IMR-90 (cell line): Measurements from ENCODE around the gene KCNN3. TPM values are rescaled to one million over a fixed set of nuclear protein-coding genes. Genes with fewer than 3 reads are reported as not detected.

Experiments used
- ATAC-seq: fragments of 200-7000 bp; cut with Tn5 transposase; 2 replicates; pipeline ENCODE4 v1.9.1; 2020; ENCODE audit warnings: low read depth, mild to moderate bottlenecking, moderate library complexity
- BruUV-seq: library from RNA; stranded (reverse); fragments of 400-500 nt; replicated peaks from 2 replicates; lab custom pipeline; 2021; lab: Mats Ljungman, UMichigan
- CTCF ChIA-PET: fragments of 300-600 bp; formaldehyde crosslinking; extraction: SDS; loops from one replicate; lab custom pipeline; 2021; ENCODE audit warnings: antibody characterized with exemption; lab: Yijun Ruan, JAX
- POLR2A ChIA-PET: fragments of 300-600 bp; sonication (Branson Sonifier 250); formaldehyde crosslinking; loops from one replicate; lab custom pipeline; 2022; ENCODE audit warnings: antibody characterized with exemption; ENCODE audit not compliant: unreplicated experiment; lab: Charles Lee
- DNase-seq: peaks from one replicate; pipeline ENCODE4 v3.0.0; 2013
- H2AFZ ChIP-seq: replicated peaks from 2 replicates; pipeline ENCODE3; 2013; ENCODE audit warnings: low read length, mild to moderate bottlenecking; ENCODE audit not compliant: poor library complexity
- H2AK5ac ChIP-seq: 2 replicates; pipeline ENCODE4 v1.6.1; 2013; ENCODE audit warnings: low read depth, low read length, inconsistent platforms
- H2AK9ac ChIP-seq: replicated peaks from 2 replicates; pipeline ENCODE3; 2013; ENCODE audit warnings: mild to moderate bottlenecking, low read depth, low read length, moderate library complexity; ENCODE audit not compliant: poor library complexity
- H2BK120ac ChIP-seq: 2 replicates; pipeline ENCODE4 v1.6.1; 2013; ENCODE audit warnings: low read depth, low read length, inconsistent platforms
- H2BK15ac ChIP-seq: 3 replicates; pipeline ENCODE4 v1.6.1; 2013; ENCODE audit warnings: low read depth, low read length, inconsistent platforms
- H2BK20ac ChIP-seq: 2 replicates; pipeline ENCODE4 v1.6.1; 2013; ENCODE audit warnings: low read depth, mild to moderate bottlenecking, inconsistent platforms, low read length, moderate library complexity
- H2BK5ac ChIP-seq: 2 replicates; pipeline ENCODE4 v1.6.1; 2013; ENCODE audit warnings: mild to moderate bottlenecking, low read depth, low read length, inconsistent platforms; ENCODE audit not compliant: poor library complexity, severe bottlenecking
- H3K14ac ChIP-seq: replicated peaks from 2 replicates; pipeline ENCODE4 v1.6.1; 2013; ENCODE audit warnings: low read depth, low read length, inconsistent platforms
- H3K18ac ChIP-seq: 2 replicates; pipeline ENCODE4 v1.6.1; 2013; ENCODE audit warnings: low read depth, low read length, control low read depth
- H3K23ac ChIP-seq: 2 replicates; pipeline ENCODE4 v1.6.1; 2013; ENCODE audit warnings: low read depth, low read length, inconsistent platforms
- H3K27ac ChIP-seq: 2 replicates; pipeline ENCODE4 v1.5.1; 2013; ENCODE audit warnings: mild to moderate bottlenecking, control low read depth, low read length; ENCODE audit not compliant: insufficient read depth
- H3K27me3 ChIP-seq: 2 replicates; pipeline ENCODE4 v1.6.1; 2013; ENCODE audit warnings: low read length; ENCODE audit not compliant: control insufficient read depth, insufficient read depth
- H3K36me3 ChIP-seq: 2 replicates; pipeline ENCODE4 v1.6.1; 2013; ENCODE audit warnings: low read length, mixed read lengths; ENCODE audit not compliant: control insufficient read depth, insufficient read depth
- H3K4ac ChIP-seq: 2 replicates; pipeline ENCODE4 v1.6.1; 2013; ENCODE audit warnings: low read depth, low read length, inconsistent platforms
- H3K4me1 ChIP-seq: 2 replicates; pipeline ENCODE4 v1.6.1; 2013; ENCODE audit warnings: low read length, mixed read lengths; ENCODE audit not compliant: control insufficient read depth, insufficient read depth
- H3K4me2 ChIP-seq: 2 replicates; pipeline ENCODE4 v1.6.1; 2013; ENCODE audit warnings: low read depth, mild to moderate bottlenecking, control low read depth, low read length, moderate library complexity
- H3K4me3 ChIP-seq: 2 replicates; pipeline ENCODE4 v1.5.1; 2013; ENCODE audit warnings: low read depth, mild to moderate bottlenecking, control low read depth, low read length, moderate library complexity; ENCODE audit not compliant: insufficient read depth
- H3K56ac ChIP-seq: 2 replicates; pipeline ENCODE4 v1.6.1; 2013; ENCODE audit warnings: low read length, inconsistent platforms; ENCODE audit not compliant: insufficient read depth; ENCODE audit errors: extremely low read depth
- H3K79me1 ChIP-seq, 2 experiments: 2 replicates each; pipeline ENCODE4 v1.6.1; 2013; ENCODE audit warnings: low read length in 2 of 2, inconsistent platforms in 1 of 2, low read depth in 1 of 2
- H3K9ac ChIP-seq: 2 replicates; pipeline ENCODE4 v1.6.1; 2013; ENCODE audit warnings: low read depth, low read length, control low read depth
- H3K9me1 ChIP-seq: 2 replicates; pipeline ENCODE4 v1.6.1; 2013; ENCODE audit warnings: low read length, inconsistent platforms; ENCODE audit not compliant: insufficient read depth
- H3K9me3 ChIP-seq: 2 replicates; pipeline ENCODE4 v1.6.1; 2013; ENCODE audit warnings: low read length; ENCODE audit not compliant: control insufficient read depth, insufficient read depth
- H4K20me1 ChIP-seq: 2 replicates; pipeline ENCODE4 v1.6.1; 2013; ENCODE audit warnings: low read length, inconsistent platforms; ENCODE audit not compliant: insufficient read depth
- H4K5ac ChIP-seq: 2 replicates; pipeline ENCODE4 v1.6.1; 2013; ENCODE audit warnings: mild to moderate bottlenecking, low read depth, low read length, control low read depth
- H4K8ac ChIP-seq, 2 experiments: 2 replicates each; pipeline ENCODE4 v1.6.1; 2013; ENCODE audit warnings: low read depth in 2 of 2, low read length in 2 of 2, control low read depth in 1 of 2, inconsistent platforms in 1 of 2
- H4K91ac ChIP-seq: 2 replicates; pipeline ENCODE4 v1.6.1; 2013; ENCODE audit warnings: low read depth, low read length, inconsistent platforms; ENCODE audit not compliant: insufficient read depth
- CEBPB ChIP-seq: IDR thresholded peaks from 2 replicates; pipeline ENCODE4 v1.6.1; 2012; ENCODE audit warnings: low read depth, low read length, improper control_type of control experiment
- POLR2A ChIP-seq: IDR thresholded peaks from 2 replicates; pipeline ENCODE4 v1.6.1; 2012; ENCODE audit warnings: mild to moderate bottlenecking, low read depth, low read length
- RCOR1 ChIP-seq: IDR thresholded peaks from 2 replicates; pipeline ENCODE4 v1.6.1; 2012; ENCODE audit warnings: mild to moderate bottlenecking, low read length, improper control_type of control experiment; ENCODE audit not compliant: insufficient replicate concordance
- SMC3 ChIP-seq: fragments of 150-350 bp; IDR thresholded peaks from 2 replicates; pipeline ENCODE4 v1.6.1; 2016; ENCODE audit warnings: low read depth, mild to moderate bottlenecking, antibody characterized with exemption, low read length, moderate library complexity
- WGBS, 2 experiments: methylation state at CpG; one replicate each; pipeline versions ENCODE4 v1.1.5 to v1.1.7; 2013; ENCODE audit warnings: missing lambda C conversion rate in 2 of 2; ENCODE audit not compliant: insufficient read length in 1 of 2; ENCODE audit errors: extremely low coverage in 2 of 2; 5-methylcytosine and 5-hydroxymethylcytosine counted together
- dilution Hi-C: fragments of 300-500 bp; cut with HindIII; formaldehyde crosslinking; loops from one replicate; pipeline ENCODE4 v1.14.3; 2018; ENCODE audit warnings: low sequenced_read_pairs; ENCODE audit not compliant: unreplicated experiment
- in situ Hi-C: fragments of 300-500 bp; cut with MboI; formaldehyde crosslinking; loops from 3 replicates; pipeline ENCODE4 v1.14.3; 2019; ENCODE audit warnings: low sequenced_read_pairs, inconsistent platforms, mixed read lengths
- intact Hi-C: fragments of 100-400 bp; cut with micrococcal nuclease; formaldehyde crosslinking; loops from 2 replicates; pipeline ENCODE4 v1.10.0; 2022
- polyA plus RNA-seq, 3 experiments: library from polyadenylated mRNA; depleted of rRNA; stranded (reverse); fragments of >200 nt; gene quantifications; 2 replicates each; pipeline ENCODE4 v1.2.3, GENCODE V29; 2012; ENCODE audit warnings: low replicate concordance in 1 of 3
- total RNA-seq: library from RNA; depleted of rRNA; stranded (reverse); fragments of >200 nt; gene quantifications from 2 replicates; pipeline ENCODE4 v1.2.3, GENCODE V29; 2012
- TF ChIP-seq, protein P1 (sequence below): conservative IDR thresholded peaks from 2 replicates; pipeline ENCODE4 v1.5.1; 2012; ENCODE audit warnings: mild to moderate bottlenecking, low read depth, low read length, improper control_type of control experiment

Gene KCNN3
- total and polyA plus RNA-seq, 2 of the 4 experiments (the other 2 are of a cell fraction) = 0.02 TPM; not detected in 1

GRCh38 chr1:154791292-154792166, 78.6 kb downstream of the KCNN3 start:
- Histone ChIP-seq H3K36me3 (no peaks in the 10 kb centered on the region), H4K91ac (no peak overlapping the region), H3K9me1 (no peaks in the 10 kb centered on the region), H3K9ac (no peak overlapping the region), H3K27me3 (peaks cover 74% of the 10 kb centered on the region), H3K14ac (no peak overlapping the region), H2BK5ac (no peak overlapping the region), H3K4ac (no peak overlapping the region), H3K79me1 (no peaks in the 10 kb centered on the region), H2BK15ac (no peak overlapping the region), H3K56ac (no peak overlapping the region), H3K18ac (no peak overlapping the region), H2BK120ac (no peak overlapping the region), H4K5ac (no peak overlapping the region), H3K23ac (no peak overlapping the region), H2AK5ac (no peak overlapping the region), H2BK20ac (no peak overlapping the region), H3K4me3 (no peak overlapping the region), H3K4me1 (no peaks in the 10 kb centered on the region), H4K8ac (no peak overlapping the region), H3K27ac (no peak overlapping the region), H2AFZ (no peak overlapping the region), H3K4me2 (no peak overlapping the region), H3K9me3 (peaks cover 2% of the 10 kb centered on the region; the same call in 1 of the 2 replicates), H4K20me1 (no peaks in the 10 kb centered on the region), H2AK9ac (no peak overlapping the region)
- dilution Hi-C loops = no loop called here
- CTCF ChIA-PET = no interaction called here
- intact Hi-C loops = no loop called here
- TF ChIP-seq SMC3 = no peak
- no peak for TF ChIP-seq POLR2A
- no peak for TF ChIP-seq RCOR1
- TF ChIP-seq CEBPB = no peak
- TF ChIP-seq, protein P1, sequence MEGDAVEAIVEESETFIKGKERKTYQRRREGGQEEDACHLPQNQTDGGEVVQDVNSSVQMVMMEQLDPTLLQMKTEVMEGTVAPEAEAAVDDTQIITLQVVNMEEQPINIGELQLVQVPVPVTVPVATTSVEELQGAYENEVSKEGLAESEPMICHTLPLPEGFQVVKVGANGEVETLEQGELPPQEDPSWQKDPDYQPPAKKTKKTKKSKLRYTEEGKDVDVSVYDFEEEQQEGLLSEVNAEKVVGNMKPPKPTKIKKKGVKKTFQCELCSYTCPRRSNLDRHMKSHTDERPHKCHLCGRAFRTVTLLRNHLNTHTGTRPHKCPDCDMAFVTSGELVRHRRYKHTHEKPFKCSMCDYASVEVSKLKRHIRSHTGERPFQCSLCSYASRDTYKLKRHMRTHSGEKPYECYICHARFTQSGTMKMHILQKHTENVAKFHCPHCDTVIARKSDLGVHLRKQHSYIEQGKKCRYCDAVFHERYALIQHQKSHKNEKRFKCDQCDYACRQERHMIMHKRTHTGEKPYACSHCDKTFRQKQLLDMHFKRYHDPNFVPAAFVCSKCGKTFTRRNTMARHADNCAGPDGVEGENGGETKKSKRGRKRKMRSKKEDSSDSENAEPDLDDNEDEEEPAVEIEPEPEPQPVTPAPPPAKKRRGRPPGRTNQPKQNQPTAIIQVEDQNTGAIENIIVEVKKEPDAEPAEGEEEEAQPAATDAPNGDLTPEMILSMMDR = no peak
- ATAC-seq = no peak
- POLR2A ChIA-PET = interaction anchor here (0.6 kb wide), 1 partner anchor 35 kb away, joined by 5 read pairs; no protein-coding TSS in a partner anchor
- 16% methylated on average over 2 of the region's 13 CpGs; no CpG with 5 or more reads in 1 of the 2 experiments for WGBS, 2 experiments
- in situ Hi-C loops = no loop called here
- peak; percentile 21 for DNase-seq
- no TSS peak for BruUV-seq
